Caco-2 (cell line): Measurements from ENCODE around the gene DDX4. TPM values are rescaled to one million over a fixed set of nuclear protein-coding genes. Genes with fewer than 3 reads are reported as not detected.
A peak's percentile ranks its signal among the peaks of the same experiment; 100 is the strongest.

Experiments used
- BruUV-seq: library from RNA; stranded (reverse); fragments of 400-500 nt; replicated peaks from 2 replicates; lab custom pipeline; 2021; lab: Mats Ljungman, UMichigan
- CTCF ChIA-PET: fragments of 300-600 bp; sonication (Branson Sonifier 250); formaldehyde crosslinking; loops from one replicate; lab custom pipeline; 2022; ENCODE audit warnings: antibody characterized with exemption; lab: Charles Lee
- POLR2A ChIA-PET: fragments of 300-600 bp; sonication (Branson Sonifier 250); formaldehyde crosslinking; loops from one replicate; lab custom pipeline; 2022; ENCODE audit warnings: antibody characterized with exemption; lab: Charles Lee
- DNase-seq, 2 experiments: peaks; one replicate each; pipeline versions ENCODE4 v3.0.0 to v3.0.0-alpha.2; 2020 to 2022
- H3K27me3 ChIP-seq: replicated peaks from 2 replicates; pipeline ENCODE4 v1.6.0; 2011; ENCODE audit warnings: low read length; ENCODE audit not compliant: control insufficient read depth, insufficient read depth
- H3K36me3 ChIP-seq: 2 replicates; pipeline ENCODE4 v1.5.1; 2011; ENCODE audit warnings: low read length; ENCODE audit not compliant: control insufficient read depth, insufficient read depth
- H3K4me1 ChIP-seq: fragments of 250-450 bp; sonication (Bioruptor Pico); 2 replicates; pipeline ENCODE4 v1.5.1; 2020; ENCODE audit warnings: mild to moderate bottlenecking
- H3K4me3 ChIP-seq: 2 replicates; pipeline ENCODE4 v1.5.1; 2011; ENCODE audit warnings: low read depth, mild to moderate bottlenecking, control low read depth, low read length
- H3K9me3 ChIP-seq: fragments of 250-450 bp; sonication (Bioruptor Pico); 2 replicates; pipeline ENCODE4 v1.5.1; 2020; ENCODE audit warnings: mild to moderate bottlenecking, moderate library complexity
- H3K27ac Mint-ChIP-seq: one replicate; pipeline ENCODE4 v1.8.0; 2022; ENCODE audit warnings: mixed read lengths; ENCODE audit not compliant: unreplicated experiment
- H3K27me3 Mint-ChIP-seq: one replicate; pipeline ENCODE4 v1.8.0; 2022; ENCODE audit warnings: mixed read lengths; ENCODE audit not compliant: insufficient read depth, unreplicated experiment
- H3K36me3 Mint-ChIP-seq: one replicate; pipeline ENCODE4 v1.8.0; 2022; ENCODE audit warnings: mild to moderate bottlenecking, mixed read lengths; ENCODE audit not compliant: insufficient read depth, unreplicated experiment
- H3K4me1 Mint-ChIP-seq: one replicate; pipeline ENCODE4 v1.8.0; 2022; ENCODE audit warnings: low read depth, mixed read lengths; ENCODE audit not compliant: unreplicated experiment
- H3K4me3 Mint-ChIP-seq: one replicate; pipeline ENCODE4 v1.8.0; 2022; ENCODE audit warnings: mild to moderate bottlenecking, moderate library complexity, mixed read lengths; ENCODE audit not compliant: unreplicated experiment
- H3K9me3 Mint-ChIP-seq: one replicate; pipeline ENCODE4 v1.8.0; 2022; ENCODE audit warnings: mixed read lengths; ENCODE audit not compliant: unreplicated experiment
- intact Hi-C: fragments of 100-400 bp; cut with micrococcal nuclease; formaldehyde crosslinking; loops from one replicate; pipeline ENCODE4 v1.10.0; 2022; ENCODE audit not compliant: unreplicated experiment
- total RNA-seq: library from RNA; stranded (reverse); gene quantifications from 2 replicates; pipeline ENCODE4 v1.2.3, GENCODE V29; 2022
- TF ChIP-seq, protein P1 (sequence below), 2 experiments: fragments of 200-600 bp in 1 of 2; IDR thresholded peaks; 1 replicate in 1 of 2; 2 replicates in 1 of 2; pipeline versions ENCODE4 v1.5.1 to v1.8.0; 2011 to 2022; ENCODE audit warnings: antibody characterized with exemption in 1 of 2, control low read depth in 1 of 2, inconsistent platforms in 1 of 2, low read depth in 1 of 2, low read length in 1 of 2, mild to moderate bottlenecking in 1 of 2, moderate library complexity in 1 of 2; ENCODE audit not compliant: insufficient read depth in 1 of 2, severe bottlenecking in 1 of 2, unreplicated experiment in 1 of 2

The DDX4 gene
- total RNA-seq, 1 experiment from 2014 or later, result not detected

DNA sequence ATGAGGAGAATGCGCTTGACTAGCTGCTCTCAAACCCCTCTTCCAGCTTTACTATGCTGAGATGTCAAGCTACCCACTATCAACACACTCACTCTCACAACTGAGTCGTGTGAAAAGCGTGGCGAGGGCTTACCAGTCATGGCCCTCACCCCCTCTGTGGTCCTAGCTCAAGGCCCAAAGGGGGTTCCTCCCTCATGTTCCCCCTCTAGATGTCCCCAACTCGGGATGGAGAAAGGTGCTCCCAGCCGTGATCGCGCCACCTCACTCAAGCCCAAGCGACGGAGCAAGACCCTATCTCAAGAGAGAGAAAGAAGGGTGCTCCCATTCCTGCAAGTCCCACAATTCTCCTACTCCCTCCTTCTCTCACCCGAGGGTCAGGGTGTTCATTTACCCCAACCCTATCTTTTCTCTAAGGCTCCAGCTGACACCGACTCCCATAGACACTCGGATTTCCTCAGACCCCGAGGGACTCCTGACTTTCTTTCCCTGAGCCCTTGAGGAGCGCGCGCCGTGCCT lies 26.3 kb upstream of the DDX4 start:
- Mint-ChIP-seq H3K9me3 (peaks cover 17% of the 10 kb centered on the region), H3K27ac (peak overlapping the region; percentile 99), H3K36me3 (peaks cover 15% of the 10 kb centered on the region), H3K4me3 (peak overlapping the region; percentile 100), H3K27me3 (no peaks in the 10 kb centered on the region), H3K4me1 (peaks cover 6% of the 10 kb centered on the region)
- Histone ChIP-seq H3K4me3 (peak overlapping the region; percentile 97), H3K27me3 (no peaks in the 10 kb centered on the region), H3K9me3 (no peaks in the 10 kb centered on the region), H3K36me3 (no peaks in the 10 kb centered on the region), H3K4me1 (peaks cover 11% of the 10 kb centered on the region)
- TF ChIP-seq, protein P1, sequence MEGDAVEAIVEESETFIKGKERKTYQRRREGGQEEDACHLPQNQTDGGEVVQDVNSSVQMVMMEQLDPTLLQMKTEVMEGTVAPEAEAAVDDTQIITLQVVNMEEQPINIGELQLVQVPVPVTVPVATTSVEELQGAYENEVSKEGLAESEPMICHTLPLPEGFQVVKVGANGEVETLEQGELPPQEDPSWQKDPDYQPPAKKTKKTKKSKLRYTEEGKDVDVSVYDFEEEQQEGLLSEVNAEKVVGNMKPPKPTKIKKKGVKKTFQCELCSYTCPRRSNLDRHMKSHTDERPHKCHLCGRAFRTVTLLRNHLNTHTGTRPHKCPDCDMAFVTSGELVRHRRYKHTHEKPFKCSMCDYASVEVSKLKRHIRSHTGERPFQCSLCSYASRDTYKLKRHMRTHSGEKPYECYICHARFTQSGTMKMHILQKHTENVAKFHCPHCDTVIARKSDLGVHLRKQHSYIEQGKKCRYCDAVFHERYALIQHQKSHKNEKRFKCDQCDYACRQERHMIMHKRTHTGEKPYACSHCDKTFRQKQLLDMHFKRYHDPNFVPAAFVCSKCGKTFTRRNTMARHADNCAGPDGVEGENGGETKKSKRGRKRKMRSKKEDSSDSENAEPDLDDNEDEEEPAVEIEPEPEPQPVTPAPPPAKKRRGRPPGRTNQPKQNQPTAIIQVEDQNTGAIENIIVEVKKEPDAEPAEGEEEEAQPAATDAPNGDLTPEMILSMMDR (IDR thresholded peaks at IDR 0.05; ENCODE audit: insufficient read depth in 1 of 2, low read depth in 1 of 2, low read length in 1 of 2, severe bottlenecking in 1 of 2, unreplicated experiment in 1 of 2), result no peak
- DNase-seq, result peak in 1 of 2 experiments; percentile 8
- BruUV-seq, result TSS peak; percentile 55
- ChIA-PET POLR2A (no interaction called here), CTCF (interaction anchor here (0.6 kb wide), 1 partner anchor 1731 kb away, joined by 3 read pairs; no protein-coding TSS in a partner anchor)
- intact Hi-C loops, result loop anchor here (1.0 to 5.0 kb wide), 2 partner anchors 223 to 491 kb away; no protein-coding TSS in a partner anchor

- peak within 1 kb of the TSS; percentile 99 for H3K27ac Mint-ChIP-seq
- peak; percentile 96 to 97 for DNase-seq
- no peaks in the 10 kb centered on the region for H3K9me3 ChIP-seq
- ChIA-PET POLR2A (interaction anchor here (0.6 kb wide), 1 partner anchor 390 kb away, joined by 3 read pairs; no protein-coding TSS in a partner anchor), CTCF (interaction anchor here (0.6 to 0.8 kb wide), 2 partner anchors 207 to 1730 kb away, joined by 3 read pairs; no protein-coding TSS in a partner anchor)
- H3K4me3 Mint-ChIP-seq, result peak within 1 kb of the TSS; percentile 100
- peaks cover 11% of the 10 kb centered on the region for H3K4me1 ChIP-seq
- intact Hi-C loops, result loop anchor here (1.0 to 5.0 kb wide), 2 partner anchors 222 to 490 kb away; no protein-coding TSS in a partner anchor
- no peaks in the 10 kb centered on the region for H3K27me3 Mint-ChIP-seq
- peaks cover 24% of the 10 kb centered on the region for H3K9me3 Mint-ChIP-seq
- H3K4me1 Mint-ChIP-seq, result peaks cover 6% of the 10 kb centered on the region
- BruUV-seq, result no TSS peak
- no peaks in the 10 kb centered on the region for H3K27me3 ChIP-seq
- H3K36me3 Mint-ChIP-seq, result peaks cover 15% of the 10 kb centered on the region
- H3K36me3 ChIP-seq, result no peaks in the 10 kb centered on the region
- peak within 1 kb of the TSS; percentile 97 for H3K4me3 ChIP-seq
- TF ChIP-seq, protein P1 (IDR thresholded peaks at IDR 0.05; ENCODE audit: insufficient read depth in 1 of 2, low read depth in 1 of 2, low read length in 1 of 2, severe bottlenecking in 1 of 2, unreplicated experiment in 1 of 2), result no peak
These were observed 25.6 kb upstream of the DDX4 start, which contains the start of gene SLC38A9 for GRCh38 chr5:55712023-55712859. TSS of gene SLC38A9 (minus strand) at chr5:55712324. CDS start at chr5:55697958, 14,366 bp downstream.

- Mint-ChIP-seq H3K9me3 (peaks cover 27% of the 10 kb centered on the region), H3K36me3 (peaks cover 14% of the 10 kb centered on the region), H3K27me3 (no peaks in the 10 kb centered on the region), H3K4me3 (no peak overlapping the region), H3K27ac (no peak overlapping the region), H3K4me1 (peaks cover 6% of the 10 kb centered on the region)
- Histone ChIP-seq H3K27me3 (no peaks in the 10 kb centered on the region), H3K9me3 (no peaks in the 10 kb centered on the region; the same call in 1 of the 2 replicates), H3K36me3 (no peaks in the 10 kb centered on the region), H3K4me3 (no peak overlapping the region), H3K4me1 (peaks cover 11% of the 10 kb centered on the region)
- DNase-seq, result no peak
- no TSS peak for BruUV-seq
- CTCF ChIA-PET, result no interaction called here
- intact Hi-C loops, result loop anchor here (5.0 kb wide), 1 partner anchor 488 kb away; no protein-coding TSS in a partner anchor
- TF ChIP-seq, protein P1 (IDR thresholded peaks at IDR 0.05; ENCODE audit: insufficient read depth in 1 of 2, low read depth in 1 of 2, low read length in 1 of 2, severe bottlenecking in 1 of 2, unreplicated experiment in 1 of 2), result no peak
- POLR2A ChIA-PET, result interaction anchor here (0.7 kb wide), 1 partner anchor 326 kb away, joined by 4 read pairs; no protein-coding TSS in a partner anchor
These were observed 24.0 kb upstream of the DDX4 start for GRCh38 chr5:55713871-55714270.
